Measurements from ENCODE around the gene GABARAP.
A peak's percentile ranks its signal among the peaks of the same experiment; 100 is the strongest.

The GABARAP gene

DNA sequence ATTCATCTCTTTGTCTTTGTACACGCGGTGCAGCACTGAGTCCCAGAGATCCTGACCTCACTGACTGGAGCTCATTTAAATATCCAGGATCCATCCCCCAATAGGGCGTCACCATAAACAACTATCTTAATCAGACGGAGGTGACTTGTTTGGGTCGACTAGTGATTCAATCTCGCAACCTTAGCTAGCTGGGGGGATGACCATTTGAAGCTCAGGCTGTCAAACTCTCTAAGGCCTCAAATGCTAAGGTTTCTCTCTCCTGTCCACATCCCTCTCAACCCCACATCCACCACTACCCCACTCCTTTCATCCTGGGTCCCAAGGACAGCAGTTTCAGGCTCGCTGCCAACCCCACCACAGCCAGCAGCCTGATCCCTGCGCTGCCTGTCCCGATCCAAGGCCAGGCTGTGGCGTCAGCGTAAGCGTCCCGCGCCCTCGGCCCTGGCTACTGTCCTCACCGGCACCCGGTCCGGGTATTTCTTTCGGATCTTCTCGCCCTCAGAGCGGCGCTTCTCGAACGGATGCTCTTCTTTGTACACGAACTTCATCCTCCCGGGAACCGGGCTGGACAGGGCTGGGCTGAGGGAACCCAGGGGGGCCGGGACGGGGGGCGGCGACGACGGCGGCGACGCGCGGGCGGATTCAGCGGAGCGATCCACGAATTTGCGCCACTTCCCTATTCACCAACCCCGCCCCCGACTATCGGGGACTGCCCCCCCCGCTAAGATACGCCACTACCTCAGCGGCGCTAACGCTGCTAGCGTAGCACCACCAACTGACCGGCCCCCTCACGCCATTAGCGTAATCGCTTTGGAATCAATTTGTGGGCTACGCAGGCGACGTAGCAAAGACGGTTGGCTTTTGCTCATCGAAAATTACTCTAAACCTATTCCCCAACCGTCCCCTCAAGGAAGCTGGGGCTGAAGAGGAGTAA is at the start of gene GABARAP:
TSS of gene GABARAP (minus strand) at position 667 of the 934 bp plus-strand sequence. CDS start at position 548, 119 bp downstream.
- TF ChIP-seq, protein P1, sequence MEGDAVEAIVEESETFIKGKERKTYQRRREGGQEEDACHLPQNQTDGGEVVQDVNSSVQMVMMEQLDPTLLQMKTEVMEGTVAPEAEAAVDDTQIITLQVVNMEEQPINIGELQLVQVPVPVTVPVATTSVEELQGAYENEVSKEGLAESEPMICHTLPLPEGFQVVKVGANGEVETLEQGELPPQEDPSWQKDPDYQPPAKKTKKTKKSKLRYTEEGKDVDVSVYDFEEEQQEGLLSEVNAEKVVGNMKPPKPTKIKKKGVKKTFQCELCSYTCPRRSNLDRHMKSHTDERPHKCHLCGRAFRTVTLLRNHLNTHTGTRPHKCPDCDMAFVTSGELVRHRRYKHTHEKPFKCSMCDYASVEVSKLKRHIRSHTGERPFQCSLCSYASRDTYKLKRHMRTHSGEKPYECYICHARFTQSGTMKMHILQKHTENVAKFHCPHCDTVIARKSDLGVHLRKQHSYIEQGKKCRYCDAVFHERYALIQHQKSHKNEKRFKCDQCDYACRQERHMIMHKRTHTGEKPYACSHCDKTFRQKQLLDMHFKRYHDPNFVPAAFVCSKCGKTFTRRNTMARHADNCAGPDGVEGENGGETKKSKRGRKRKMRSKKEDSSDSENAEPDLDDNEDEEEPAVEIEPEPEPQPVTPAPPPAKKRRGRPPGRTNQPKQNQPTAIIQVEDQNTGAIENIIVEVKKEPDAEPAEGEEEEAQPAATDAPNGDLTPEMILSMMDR (IDR thresholded peaks at IDR 0.05; ENCODE audit: low read depth, low read length, missing control alignments) = no peak
- peak within 1 kb of the TSS; percentile 59 for H3K4me3 ChIP-seq (replicated peaks; ENCODE audit: low read depth, low read length)
- no peak for DNase-seq (ENCODE audit: extremely low read depth, low read depth)

DNA sequence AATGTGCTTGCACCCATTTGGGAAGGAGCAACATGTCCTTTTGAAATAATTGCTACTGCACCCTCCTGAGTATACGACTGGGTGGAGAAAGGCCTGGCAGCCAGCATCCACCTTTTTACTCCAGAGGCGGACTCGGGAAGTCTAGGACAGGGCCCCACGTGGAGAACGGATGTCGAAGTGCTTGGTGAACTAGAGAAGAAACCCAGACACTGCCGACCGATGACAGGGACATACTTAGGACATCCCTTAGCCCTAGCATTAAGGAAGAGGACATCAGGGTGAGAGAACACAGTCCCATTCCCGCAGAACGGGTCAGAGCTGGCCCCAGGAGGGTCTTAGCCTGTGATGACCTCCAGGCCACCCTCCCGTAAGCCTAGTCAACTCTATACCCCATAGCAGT is 48.4 kb upstream of the GABARAP start:
- no peak overlapping the region for H3K4me3 ChIP-seq (replicated peaks; ENCODE audit: low read depth, low read length)
- TF ChIP-seq, protein P1 (IDR thresholded peaks at IDR 0.05; ENCODE audit: low read depth, low read length, missing control alignments) = no peak
- DNase-seq (ENCODE audit: extremely low read depth, low read depth) = no peak

DNA sequence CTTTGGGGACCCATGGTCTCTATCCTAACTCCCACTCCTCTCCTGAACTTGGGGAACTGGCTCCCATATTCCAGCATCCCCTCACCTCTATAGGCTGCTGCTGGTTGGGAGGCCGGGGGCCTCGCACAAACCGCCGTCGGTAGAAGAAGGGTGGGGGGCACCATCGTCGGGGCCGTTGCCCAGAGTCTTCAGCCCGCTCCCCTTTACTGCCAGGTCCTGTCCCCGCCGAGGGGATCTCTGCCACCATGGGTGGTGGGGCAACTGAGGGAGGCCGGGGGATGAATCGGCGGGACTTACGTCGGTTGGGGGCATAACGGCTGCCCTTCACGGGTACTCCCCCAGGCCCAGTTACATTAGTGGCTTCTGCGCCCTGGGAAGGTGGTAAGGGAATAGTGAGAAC is 47.9 kb upstream of the GABARAP start:
- no peak overlapping the region for H3K4me3 ChIP-seq (replicated peaks; ENCODE audit: low read depth, low read length)
- no peak for DNase-seq (ENCODE audit: extremely low read depth, low read depth)
- TF ChIP-seq, protein P1 (IDR thresholded peaks at IDR 0.05; ENCODE audit: low read depth, low read length, missing control alignments) = no peak

DNA sequence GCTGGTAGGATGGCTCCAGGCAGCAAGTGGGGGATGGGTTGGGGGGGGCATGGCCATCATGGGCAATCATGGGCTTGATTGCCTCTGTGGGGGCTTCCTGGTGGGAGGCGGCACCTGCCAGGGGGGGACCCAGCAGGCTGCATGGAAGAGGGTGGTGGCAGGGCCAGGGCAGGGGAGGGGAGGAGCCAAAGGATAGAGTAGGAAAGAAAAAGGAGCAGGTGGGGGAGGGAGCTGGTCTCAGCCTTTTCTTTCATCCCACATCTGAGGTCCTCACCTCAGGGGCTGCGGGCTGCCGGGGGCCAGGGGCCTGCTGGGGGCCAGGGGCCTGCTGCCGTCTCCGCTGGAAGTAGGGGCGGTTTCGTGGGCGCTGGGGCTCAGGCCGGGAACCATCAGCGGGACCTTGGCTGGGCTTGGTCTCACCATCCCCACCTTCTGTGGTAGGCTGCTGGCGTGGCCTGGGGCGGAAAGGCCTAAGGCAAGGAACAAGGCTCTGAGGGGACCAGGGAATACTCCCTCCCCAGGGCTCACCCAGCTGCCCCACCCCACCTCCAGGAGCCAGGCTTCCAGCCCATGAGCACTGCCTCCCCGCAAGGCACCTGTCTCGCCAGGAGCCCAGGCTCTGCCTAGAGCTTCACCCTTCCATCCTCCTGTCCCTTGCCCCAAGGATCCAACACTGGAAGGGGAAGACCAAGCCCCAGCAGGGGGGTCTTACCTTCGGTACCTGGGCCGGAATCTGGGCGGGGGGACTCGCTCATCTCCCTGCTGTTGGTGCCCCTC is 47.2 kb upstream of the GABARAP start:
- TF ChIP-seq, protein P1 (IDR thresholded peaks at IDR 0.05; ENCODE audit: low read depth, low read length, missing control alignments) = no peak

DNA sequence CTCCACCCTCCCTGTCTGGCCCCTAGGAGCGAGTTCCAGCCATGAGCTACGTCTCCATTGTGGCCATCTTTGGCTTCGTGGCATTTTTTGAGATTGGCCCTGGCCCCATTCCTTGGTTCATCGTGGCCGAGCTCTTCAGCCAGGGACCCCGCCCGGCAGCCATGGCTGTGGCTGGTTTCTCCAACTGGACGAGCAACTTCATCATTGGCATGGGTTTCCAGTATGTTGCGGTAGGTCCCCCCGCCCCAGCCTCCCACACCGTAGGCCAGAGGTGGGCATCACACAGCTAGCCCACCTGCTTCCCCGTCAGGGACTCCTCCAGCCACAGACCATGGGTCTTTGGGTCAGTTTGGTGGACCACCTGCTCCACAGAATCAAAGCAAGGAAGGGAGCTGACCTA is 43.4 kb upstream of the GABARAP start:
- no peak overlapping the region for H3K4me3 ChIP-seq (replicated peaks; ENCODE audit: low read depth, low read length)
- no peak for DNase-seq (ENCODE audit: extremely low read depth, low read depth)
- TF ChIP-seq, protein P1 (IDR thresholded peaks at IDR 0.05; ENCODE audit: low read depth, low read length, missing control alignments) = no peak

More for the DNA sequence above, 47.2 kb upstream of the GABARAP start:
- no peak for DNase-seq (ENCODE audit: extremely low read depth, low read depth)
- H3K4me3 ChIP-seq (replicated peaks; ENCODE audit: low read depth, low read length) = no peak overlapping the region

DNA sequence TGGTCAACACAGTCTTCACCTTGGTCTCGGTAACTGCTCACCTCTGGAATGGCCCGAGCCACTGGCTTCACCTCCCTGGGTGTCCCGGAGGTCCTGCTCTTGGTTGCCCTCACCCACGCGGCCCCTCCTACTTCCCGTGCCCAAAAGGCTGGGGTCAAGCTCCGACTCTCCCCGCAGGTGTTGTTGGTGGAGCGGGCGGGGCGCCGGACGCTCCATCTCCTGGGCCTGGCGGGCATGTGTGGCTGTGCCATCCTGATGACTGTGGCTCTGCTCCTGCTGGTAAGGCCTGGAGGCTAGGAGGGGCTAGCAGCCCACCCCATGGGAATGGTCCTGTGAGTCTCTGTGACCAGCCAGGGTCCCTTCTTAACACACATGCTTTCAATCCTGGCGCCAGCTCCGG is 42.7 kb upstream of the GABARAP start:
- DNase-seq (ENCODE audit: extremely low read depth, low read depth) = no peak
- TF ChIP-seq, protein P1 (IDR thresholded peaks at IDR 0.05; ENCODE audit: low read depth, low read length, missing control alignments) = no peak
- no peak overlapping the region for H3K4me3 ChIP-seq (replicated peaks; ENCODE audit: low read depth, low read length)

Data from HFF-Myc (cell line).